ENCODE results near the gene RANBP1. TPM values are rescaled to one million over a fixed set of nuclear protein-coding genes. Genes with fewer than 3 reads are reported as not detected.

Gene RANBP1
- total and polyA plus RNA-seq, 4 donors: 111 to 210 (median 177) TPM

DNA sequence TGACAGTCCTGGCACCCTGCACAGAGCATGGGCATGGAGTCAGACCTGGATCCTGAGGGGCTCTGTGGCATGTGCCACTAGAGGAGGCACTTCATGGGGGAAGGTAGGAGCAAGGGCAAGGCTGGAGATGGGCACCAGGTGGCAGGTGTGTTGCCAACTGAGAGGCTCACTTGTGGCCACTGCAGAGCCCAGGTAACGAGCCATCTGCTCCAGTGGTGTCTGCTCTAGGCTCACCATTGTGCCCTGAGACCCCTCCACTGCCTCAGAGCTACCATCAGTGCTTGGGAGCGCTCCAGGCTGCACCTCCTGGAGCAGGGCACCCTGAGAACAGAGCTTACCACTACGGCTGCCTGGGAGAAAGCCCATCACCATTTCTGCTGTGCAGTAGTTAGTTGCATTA lies 14.4 kb downstream of the RANBP1 start:
- 84% methylated on average over 3 of the region's 3 CpGs for WGBS (ENCODE audit: insufficient coverage)
- peaks cover 42% of the 10 kb centered on the region for H3K4me1 ChIP-seq (ENCODE audit: control insufficient read depth, insufficient read depth, low read length)
- H3K27me3 ChIP-seq (ENCODE audit: control insufficient read depth, insufficient read depth, low read length): no peaks in the 10 kb centered on the region
- H3K36me3 ChIP-seq (ENCODE audit: control insufficient read depth, insufficient read depth, low read length): peaks cover 48% of the 10 kb centered on the region
- peak overlapping the region; percentile 67 for H3K27ac ChIP-seq (ENCODE audit: low read depth, low read length)
- no peaks in the 10 kb centered on the region for H3K9me3 ChIP-seq (ENCODE audit: control insufficient read depth, insufficient read depth, low read length)
- peak in 2 of 6 donors; percentile 22 to 56 for DNase-seq (ENCODE audit: low read depth in 4 of 6, low spot score in 6 of 6)
- H3K4me3 ChIP-seq (ENCODE audit: low read depth, low read length): no peak overlapping the region

DNA sequence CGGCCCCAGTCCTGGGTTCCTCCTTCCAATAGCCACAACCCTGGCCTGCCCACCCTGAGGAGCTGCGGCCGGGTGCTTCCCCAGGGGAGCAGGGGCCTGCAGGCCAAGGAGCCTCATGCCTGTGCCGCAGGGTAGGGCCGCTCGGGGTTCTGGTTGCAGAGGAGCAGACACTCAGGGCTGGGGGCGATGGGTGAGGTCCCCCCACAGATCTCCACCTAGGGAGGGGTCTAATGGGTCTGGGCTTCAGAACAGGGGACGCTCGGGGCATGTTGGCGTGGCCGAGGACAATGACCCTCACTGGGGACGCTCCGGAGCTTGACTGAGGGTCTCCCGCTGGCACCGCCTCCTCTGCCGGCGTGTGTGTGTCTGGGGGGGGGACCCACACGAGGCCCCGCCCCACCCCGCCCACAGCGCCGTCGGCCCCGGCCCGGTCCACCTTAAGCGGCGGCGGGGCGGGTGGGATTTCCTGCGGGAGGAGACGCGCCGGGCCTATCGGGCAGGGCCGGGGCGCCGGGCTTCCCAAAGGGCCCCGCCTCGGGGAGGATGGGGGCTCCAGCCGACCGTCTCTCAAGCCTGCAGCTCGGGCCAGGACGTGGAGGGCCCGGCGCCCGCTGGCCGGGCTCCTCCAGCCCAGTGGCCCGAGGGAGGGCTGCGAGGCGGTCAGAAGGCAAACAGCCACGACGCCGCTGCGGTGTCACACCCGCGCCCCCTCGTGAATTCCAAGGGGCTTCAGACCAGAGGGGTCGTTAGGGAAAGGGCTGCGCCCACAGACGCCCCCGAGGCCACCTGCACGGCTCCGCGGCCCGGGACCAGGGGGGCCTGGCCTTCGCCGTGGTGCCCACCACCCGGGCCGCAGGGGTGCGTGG lies 15.1 kb downstream of the RANBP1 start:
- peak; percentile 43 to 95 (median 76) for DNase-seq (ENCODE audit: low read depth in 4 of 6, low spot score in 6 of 6)
- peaks cover 48% of the 10 kb centered on the region for H3K36me3 ChIP-seq (ENCODE audit: control insufficient read depth, insufficient read depth, low read length)
- H3K4me1 ChIP-seq (ENCODE audit: control insufficient read depth, insufficient read depth, low read length): peaks cover 48% of the 10 kb centered on the region
- no peaks in the 10 kb centered on the region for H3K27me3 ChIP-seq (ENCODE audit: control insufficient read depth, insufficient read depth, low read length)
- H3K27ac ChIP-seq (ENCODE audit: low read depth, low read length): peak overlapping the region; percentile 87
- H3K9me3 ChIP-seq (ENCODE audit: control insufficient read depth, insufficient read depth, low read length): no peaks in the 10 kb centered on the region
- peak overlapping the region; percentile 65 for H3K4me3 ChIP-seq (ENCODE audit: low read depth, low read length)
- under 1% methylated on average over 64 of the region's 70 CpGs for whole genome bisulfite sequencing (ENCODE audit: insufficient coverage)

GRCh38 chr22:20131597-20131858 lies 15.6 kb downstream of the RANBP1 start, which contains the start of gene ZDHHC8:
ZDHHC8 (plus strand) TSS chr22:20131804; CDS start chr22:20131948, 144 bp downstream.
- peaks cover 48% of the 10 kb centered on the region for H3K36me3 ChIP-seq (ENCODE audit: control insufficient read depth, insufficient read depth, low read length)
- H3K27ac ChIP-seq (ENCODE audit: low read depth, low read length): peak within 1 kb of the TSS; percentile 87
- H3K27me3 ChIP-seq (ENCODE audit: control insufficient read depth, insufficient read depth, low read length): no peaks in the 10 kb centered on the region
- peak in 2 of 6 donors; percentile 75 to 76 for DNase-seq (ENCODE audit: low read depth in 4 of 6, low spot score in 6 of 6)
- WGBS (ENCODE audit: insufficient coverage): 0% methylated on average over 43 of the region's 43 CpGs
- no peaks in the 10 kb centered on the region for H3K9me3 ChIP-seq (ENCODE audit: control insufficient read depth, insufficient read depth, low read length)
- H3K4me1 ChIP-seq (ENCODE audit: control insufficient read depth, insufficient read depth, low read length): peaks cover 53% of the 10 kb centered on the region
- H3K4me3 ChIP-seq (ENCODE audit: low read depth, low read length): peak within 1 kb of the TSS; percentile 65

DNA sequence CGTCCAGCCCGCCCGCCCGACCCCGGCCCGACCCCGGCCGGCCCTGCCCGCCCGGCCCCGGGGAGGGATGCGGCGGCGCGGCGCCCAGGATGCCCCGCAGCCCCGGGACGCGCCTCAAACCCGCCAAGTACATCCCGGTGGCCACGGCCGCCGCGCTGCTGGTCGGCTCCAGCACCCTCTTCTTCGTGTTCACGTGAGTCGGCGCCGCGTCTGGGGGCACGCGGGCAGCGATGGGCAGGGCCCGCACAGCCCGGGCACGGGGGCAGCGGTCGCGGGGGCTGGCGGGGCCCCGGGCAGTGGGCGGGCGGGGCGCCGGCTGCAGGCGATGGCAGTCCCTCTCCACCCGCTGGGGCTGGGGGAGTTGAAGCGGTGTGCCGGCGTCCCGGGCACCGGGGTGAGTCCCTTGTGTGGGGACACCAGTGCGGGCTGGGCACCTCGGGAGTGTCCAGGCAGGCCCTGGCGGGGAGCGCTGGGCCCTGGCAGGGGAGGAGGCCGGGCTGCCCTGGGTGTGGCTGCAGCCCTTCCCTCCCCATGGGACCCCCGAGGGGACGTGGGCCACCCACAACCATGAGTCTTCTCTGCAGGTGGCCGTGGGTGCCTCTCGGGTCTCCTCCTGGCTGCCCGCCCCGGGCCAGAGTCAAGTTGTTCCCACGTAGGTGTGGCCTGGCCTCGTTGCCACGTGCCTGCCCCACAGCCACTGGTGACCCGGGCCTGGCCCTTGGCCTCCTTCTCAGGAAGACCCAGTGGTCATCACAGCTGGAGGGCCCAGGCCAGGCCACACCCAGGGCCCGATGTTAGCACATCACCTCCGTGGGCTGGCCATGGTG lies 16.2 kb downstream of the RANBP1 start:
- H3K27ac ChIP-seq (ENCODE audit: low read depth, low read length): no peak overlapping the region
- peak in 1 of 6 donors; percentile 53 for DNase-seq (ENCODE audit: low read depth in 4 of 6, low spot score in 6 of 6)
- H3K36me3 ChIP-seq (ENCODE audit: control insufficient read depth, insufficient read depth, low read length): peaks cover 51% of the 10 kb centered on the region
- H3K9me3 ChIP-seq (ENCODE audit: control insufficient read depth, insufficient read depth, low read length): no peaks in the 10 kb centered on the region
- H3K4me1 ChIP-seq (ENCODE audit: control insufficient read depth, insufficient read depth, low read length): peaks cover 58% of the 10 kb centered on the region
- under 1% methylated on average over 72 of the region's 72 CpGs for WGBS (ENCODE audit: insufficient coverage)
- H3K4me3 ChIP-seq (ENCODE audit: low read depth, low read length): peak overlapping the region; percentile 63
- H3K27me3 ChIP-seq (ENCODE audit: control insufficient read depth, insufficient read depth, low read length): no peaks in the 10 kb centered on the region

GRCh38 chr22:20132686-20133246 lies 16.9 kb downstream of the RANBP1 start:
- H3K27ac ChIP-seq (ENCODE audit: low read depth, low read length): no peak overlapping the region

DNA sequence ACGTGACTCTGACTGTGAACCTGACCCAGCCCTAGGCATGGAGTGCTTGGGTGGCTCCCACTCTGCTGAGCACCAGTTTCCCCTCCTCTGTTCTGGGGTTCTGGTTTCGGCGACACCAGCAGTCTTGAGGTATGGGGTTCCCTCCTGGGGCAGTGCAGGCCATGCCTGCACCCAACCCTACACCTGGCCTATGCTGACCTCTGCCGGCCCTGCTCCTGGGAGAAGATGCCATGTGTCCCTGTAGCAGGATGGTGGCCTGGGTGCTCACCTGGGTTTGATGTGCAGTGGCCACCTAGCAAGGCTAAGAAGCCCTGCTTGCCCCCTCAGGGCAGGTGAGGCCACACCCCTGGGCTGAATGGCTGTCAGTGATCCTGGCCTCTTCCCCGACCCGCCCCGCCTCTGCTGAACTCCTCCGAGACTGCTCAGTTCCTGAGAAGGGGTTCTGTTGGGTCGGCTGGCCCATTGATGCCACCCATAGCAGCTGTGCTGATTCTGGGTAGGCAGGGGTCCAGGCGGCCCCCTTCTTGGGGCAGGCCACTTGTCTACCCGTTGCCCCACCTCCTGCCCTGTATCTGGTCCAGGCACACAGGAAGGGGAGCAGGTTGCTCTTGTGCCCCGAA lies 18.1 kb downstream of the RANBP1 start:
- H3K27ac ChIP-seq (ENCODE audit: low read depth, low read length): no peak overlapping the region
- no peaks in the 10 kb centered on the region for H3K27me3 ChIP-seq (ENCODE audit: control insufficient read depth, insufficient read depth, low read length)
- WGBS (ENCODE audit: insufficient coverage): 72% methylated on average over 9 of the region's 12 CpGs
- H3K36me3 ChIP-seq (ENCODE audit: control insufficient read depth, insufficient read depth, low read length): peaks cover 51% of the 10 kb centered on the region
- no peak overlapping the region for H3K4me3 ChIP-seq (ENCODE audit: low read depth, low read length)
- no peak for DNase-seq (ENCODE audit: low read depth in 4 of 6, low spot score in 6 of 6)
- peaks cover 76% of the 10 kb centered on the region for H3K4me1 ChIP-seq (ENCODE audit: control insufficient read depth, insufficient read depth, low read length)
- no peaks in the 10 kb centered on the region for H3K9me3 ChIP-seq (ENCODE audit: control insufficient read depth, insufficient read depth, low read length)

More at GRCh38 chr22:20132686-20133246, 16.9 kb downstream of the RANBP1 start:
- DNase-seq (ENCODE audit: low read depth in 4 of 6, low spot score in 6 of 6): no peak
- H3K9me3 ChIP-seq (ENCODE audit: control insufficient read depth, insufficient read depth, low read length): no peaks in the 10 kb centered on the region
- peaks cover 65% of the 10 kb centered on the region for H3K4me1 ChIP-seq (ENCODE audit: control insufficient read depth, insufficient read depth, low read length)
- peak overlapping the region; percentile 63 for H3K4me3 ChIP-seq (ENCODE audit: low read depth, low read length)
- peaks cover 49% of the 10 kb centered on the region for H3K36me3 ChIP-seq (ENCODE audit: control insufficient read depth, insufficient read depth, low read length)
- no peaks in the 10 kb centered on the region for H3K27me3 ChIP-seq (ENCODE audit: control insufficient read depth, insufficient read depth, low read length)
- 78% methylated on average over 15 of the region's 16 CpGs for WGBS (ENCODE audit: insufficient coverage)

DNA sequence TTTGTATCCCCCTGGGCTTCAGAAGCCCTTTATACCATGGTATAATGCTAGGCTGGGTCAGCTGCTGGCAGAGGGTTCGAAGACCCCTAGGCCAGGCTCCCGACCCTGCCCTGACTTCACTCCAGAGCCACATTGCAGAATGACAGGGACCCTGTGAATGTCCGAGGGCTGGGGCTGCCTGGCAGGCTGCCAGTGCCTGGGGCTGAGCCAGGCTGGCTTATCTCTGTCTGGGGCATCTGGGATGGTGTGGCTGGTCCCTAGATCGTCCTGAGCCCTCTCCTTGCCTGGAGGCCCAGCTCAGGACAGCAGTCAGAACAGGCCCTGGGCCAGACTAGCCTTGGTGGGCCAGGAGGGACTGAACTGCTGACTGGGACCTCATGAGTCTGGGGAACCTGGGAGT lies 19.4 kb downstream of the RANBP1 start:
- H3K27me3 ChIP-seq (ENCODE audit: control insufficient read depth, insufficient read depth, low read length): no peaks in the 10 kb centered on the region
- H3K36me3 ChIP-seq (ENCODE audit: control insufficient read depth, insufficient read depth, low read length): peaks cover 64% of the 10 kb centered on the region
- H3K4me3 ChIP-seq (ENCODE audit: low read depth, low read length): no peak overlapping the region
- H3K4me1 ChIP-seq (ENCODE audit: control insufficient read depth, insufficient read depth, low read length): peaks cover 69% of the 10 kb centered on the region
- H3K27ac ChIP-seq (ENCODE audit: low read depth, low read length): no peak overlapping the region
- DNase-seq (ENCODE audit: low read depth in 4 of 6, low spot score in 6 of 6): no peak
- no peaks in the 10 kb centered on the region for H3K9me3 ChIP-seq (ENCODE audit: control insufficient read depth, insufficient read depth, low read length)
- WGBS (ENCODE audit: insufficient coverage): 47% methylated on average over 4 of the region's 4 CpGs

DNA sequence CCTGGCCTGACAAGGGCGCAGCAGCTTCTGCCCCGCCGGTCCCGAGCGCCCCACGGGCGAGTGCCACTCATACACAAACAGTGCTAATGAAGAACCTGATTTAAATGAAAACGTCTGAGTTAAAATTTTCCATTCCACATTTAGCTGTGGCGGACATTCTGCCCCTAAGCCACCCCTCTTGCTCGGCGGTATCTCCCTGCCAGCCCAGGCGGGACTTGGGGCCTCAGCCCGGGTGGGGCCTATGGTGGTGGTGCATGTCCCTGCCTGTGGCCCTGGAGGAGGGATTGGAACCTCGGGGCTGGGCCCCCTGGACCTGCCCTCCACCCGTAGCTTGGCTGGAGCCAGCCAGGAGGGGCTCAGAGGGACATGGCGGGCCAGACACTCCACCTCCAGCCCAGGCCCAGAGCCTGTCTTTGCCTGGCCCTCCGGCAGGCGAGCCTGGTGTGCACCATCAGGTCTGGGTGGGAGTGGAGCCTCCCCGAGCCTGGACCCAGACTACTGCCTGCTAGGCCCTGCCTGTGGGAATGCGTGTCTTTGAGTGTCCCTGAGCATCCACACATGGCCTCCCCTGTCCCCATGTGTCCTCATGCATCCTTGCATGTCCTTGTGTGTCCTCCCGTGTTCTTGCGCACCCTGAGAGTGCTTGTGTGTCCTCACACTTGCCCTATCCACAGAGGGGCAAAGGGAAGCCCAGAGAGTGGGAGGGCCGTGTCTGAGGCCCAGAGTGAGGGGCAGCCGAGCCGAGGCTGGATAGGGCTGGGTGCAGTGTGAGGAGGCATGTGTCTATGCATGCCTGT lies 20.1 kb downstream of the RANBP1 start:
- Histone ChIP-seq H3K27ac (ENCODE audit: low read depth, low read length) (no peak overlapping the region), H3K4me3 (ENCODE audit: low read depth, low read length) (no peak overlapping the region), H3K9me3 (ENCODE audit: control insufficient read depth, insufficient read depth, low read length) (no peaks in the 10 kb centered on the region), H3K4me1 (ENCODE audit: control insufficient read depth, insufficient read depth, low read length) (peaks cover 62% of the 10 kb centered on the region), H3K36me3 (ENCODE audit: control insufficient read depth, insufficient read depth, low read length) (peaks cover 71% of the 10 kb centered on the region), H3K27me3 (ENCODE audit: control insufficient read depth, insufficient read depth, low read length) (no peaks in the 10 kb centered on the region)
- DNase-seq (ENCODE audit: low read depth in 4 of 6, low spot score in 6 of 6): no peak
- 88% methylated on average over 12 of the region's 25 CpGs for whole genome bisulfite sequencing (ENCODE audit: insufficient coverage)

GRCh38 chr22:20136603-20136873 lies 20.6 kb downstream of the RANBP1 start:
- Histone ChIP-seq H3K36me3 (ENCODE audit: control insufficient read depth, insufficient read depth, low read length) (peaks cover 76% of the 10 kb centered on the region), H3K4me1 (ENCODE audit: control insufficient read depth, insufficient read depth, low read length) (peaks cover 62% of the 10 kb centered on the region), H3K9me3 (ENCODE audit: control insufficient read depth, insufficient read depth, low read length) (no peaks in the 10 kb centered on the region), H3K27me3 (ENCODE audit: control insufficient read depth, insufficient read depth, low read length) (no peaks in the 10 kb centered on the region), H3K4me3 (ENCODE audit: low read depth, low read length) (no peak overlapping the region), H3K27ac (ENCODE audit: low read depth, low read length) (no peak overlapping the region)
- 96% methylated on average over 5 of the region's 5 CpGs for WGBS (ENCODE audit: insufficient coverage)
- DNase-seq (ENCODE audit: low read depth in 4 of 6, low spot score in 6 of 6): no peak
